ENCODE results near the gene CDC42BPG.
"Not testable (repeated sequence)": the region's sequence is repeated elsewhere in the genome, so short reads cannot be mapped to it uniquely, and the experiment has no call there.

The CDC42BPG gene

DNA sequence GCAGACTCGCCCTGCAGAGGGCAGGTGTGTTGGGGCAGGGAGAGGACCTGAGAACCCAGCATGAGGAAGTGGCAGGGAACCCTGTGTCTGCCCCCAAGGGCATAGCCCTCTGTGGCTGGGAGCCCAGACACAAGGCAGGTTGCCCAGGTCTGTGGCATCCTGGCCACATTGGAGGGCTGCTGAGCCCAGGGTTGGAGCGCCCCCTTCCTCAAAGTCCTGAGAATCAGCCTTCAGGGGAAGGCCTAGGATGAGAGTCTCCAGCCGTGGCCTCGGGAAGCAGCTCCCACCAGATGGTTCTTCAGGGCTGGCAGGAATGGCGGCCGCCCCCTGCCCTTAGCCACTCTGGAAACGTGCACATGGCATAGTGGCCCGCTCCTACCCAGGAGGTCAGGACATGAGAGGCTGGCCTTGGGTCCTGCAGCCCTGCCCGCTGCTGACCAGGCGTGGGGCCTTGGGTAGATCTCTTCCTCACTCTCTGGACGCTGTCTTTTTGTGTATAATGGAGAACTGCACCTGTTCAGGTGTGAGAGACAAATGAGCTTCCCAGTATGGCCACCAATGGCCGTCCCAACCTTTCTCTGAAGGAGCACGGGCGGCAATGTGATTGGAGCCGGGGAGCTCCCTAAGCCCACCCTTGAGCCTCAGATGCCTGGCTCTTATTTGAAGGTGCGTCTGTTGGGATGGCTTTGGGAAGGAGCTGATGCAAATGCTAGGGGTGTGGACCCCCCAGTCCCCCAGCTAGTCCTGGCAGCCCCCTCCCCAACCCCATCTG, 4.6 kb upstream of the CDC42BPG start:
- H3K36me3 Mint-ChIP-seq: no peaks in the 10 kb centered on the region
- no peaks in the 10 kb centered on the region for H3K9me3 Mint-ChIP-seq
- H3K27me3 Mint-ChIP-seq: no peaks in the 10 kb centered on the region
- peak overlapping the region; percentile 5 for H3K27ac Mint-ChIP-seq
- H3K4me3 Mint-ChIP-seq: no peak overlapping the region
- peaks cover 69% of the 10 kb centered on the region for H3K4me1 Mint-ChIP-seq

- H3K27me3 Mint-ChIP-seq: no peaks in the 10 kb centered on the region
- H3K4me3 Mint-ChIP-seq: no peak overlapping the region
- no peaks in the 10 kb centered on the region for H3K9me3 Mint-ChIP-seq
- H3K27ac Mint-ChIP-seq: peak overlapping the region; percentile 82
- H3K36me3 Mint-ChIP-seq: no peaks in the 10 kb centered on the region
- H3K4me1 Mint-ChIP-seq: peaks cover 68% of the 10 kb centered on the region
These were observed 3.9 kb upstream of the CDC42BPG start for GRCh38 chr11:64848214-64848825.

DNA sequence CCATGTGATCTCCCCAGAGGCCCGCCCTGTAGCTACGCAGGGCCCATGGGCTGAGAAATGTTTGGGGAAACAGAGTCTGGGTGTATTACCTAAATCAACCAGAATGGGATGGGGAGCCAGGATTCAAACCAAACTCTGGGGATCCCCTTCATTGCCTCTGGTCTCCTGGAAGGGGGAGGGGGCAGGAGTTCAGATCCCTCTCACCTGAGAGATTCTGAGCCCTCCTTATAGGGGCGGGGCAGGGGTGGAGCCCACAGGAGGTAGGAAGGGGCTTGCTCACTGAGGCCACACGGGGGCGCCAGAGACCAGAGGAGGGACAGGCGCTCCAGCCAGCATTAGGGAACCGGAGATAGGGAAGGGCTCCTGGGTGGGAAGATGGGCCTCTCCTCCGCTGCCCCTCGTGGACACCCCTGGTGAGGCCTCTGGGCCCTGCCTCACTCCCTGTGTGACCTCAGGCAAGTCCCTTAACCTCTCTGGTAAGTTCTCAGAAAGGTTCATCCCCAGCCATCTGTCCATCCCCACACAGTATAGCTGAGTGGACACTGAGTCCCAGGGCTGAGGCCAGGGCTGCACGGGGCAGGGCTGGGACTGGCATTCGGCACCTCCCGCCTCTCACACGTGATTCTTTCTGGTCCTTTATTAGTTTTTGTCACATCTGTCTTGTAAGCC, 2.7 kb upstream of the CDC42BPG start:
- Mint-ChIP-seq H3K27me3 (no peaks in the 10 kb centered on the region), H3K27ac (peak overlapping the region; percentile 59), H3K9me3 (no peaks in the 10 kb centered on the region), H3K4me3 (no peak overlapping the region), H3K36me3 (no peaks in the 10 kb centered on the region), H3K4me1 (peaks cover 61% of the 10 kb centered on the region)

DNA sequence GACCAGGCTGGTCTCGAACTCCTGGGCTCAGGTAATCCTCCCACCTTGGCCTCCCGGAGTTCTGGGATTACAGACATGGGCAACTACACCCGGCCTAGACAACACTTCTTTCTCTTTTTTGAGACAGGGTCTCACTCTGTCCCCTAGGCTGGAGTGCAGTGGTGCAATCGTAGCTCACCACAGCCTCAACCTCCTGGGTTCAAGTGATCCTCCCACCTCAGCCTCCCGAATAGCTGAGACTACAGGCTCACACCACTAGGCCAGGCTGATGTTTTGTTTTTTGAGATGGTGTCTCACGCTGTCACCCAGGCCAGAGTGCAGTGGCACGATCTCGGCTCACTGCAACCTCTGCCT, 1.3 kb upstream of the CDC42BPG start:
- not testable (repeated sequence) for H3K9me3 Mint-ChIP-seq, H3K27ac Mint-ChIP-seq, H3K36me3 Mint-ChIP-seq, H3K27me3 Mint-ChIP-seq
- peaks cover 48% of the 10 kb centered on the region for H3K4me1 Mint-ChIP-seq
- H3K4me3 Mint-ChIP-seq: peak overlapping the region; percentile 33

DNA sequence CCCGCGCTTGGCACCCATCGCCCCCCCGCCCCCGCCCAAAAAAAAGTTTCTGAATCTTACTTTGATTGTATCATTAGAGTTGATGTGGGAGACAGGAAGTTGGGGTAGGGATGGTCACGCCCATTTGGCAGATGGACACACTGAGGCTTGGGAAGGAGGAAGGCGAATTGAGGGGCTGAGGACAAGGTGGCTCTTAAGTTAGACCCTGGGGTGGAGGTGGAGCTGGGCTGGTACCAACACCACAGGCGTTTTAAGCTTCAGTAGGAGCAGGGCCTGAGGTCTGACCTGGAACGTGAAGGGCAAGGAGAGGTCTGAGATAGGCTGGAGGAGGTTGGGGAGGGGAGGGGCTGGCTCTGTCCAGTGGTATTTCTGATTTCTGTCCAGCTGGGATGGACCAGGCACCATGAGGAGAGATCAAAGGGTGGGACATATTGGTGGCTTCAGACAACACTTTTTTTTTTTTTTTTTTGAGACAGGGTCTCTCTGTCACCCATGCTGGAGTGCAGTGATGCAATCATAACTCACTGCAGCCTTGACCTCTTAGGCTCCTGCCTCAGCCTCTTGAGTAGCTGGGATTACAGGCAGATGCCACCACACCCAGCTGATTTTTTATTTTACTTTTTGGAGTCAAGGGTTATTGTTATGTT, 799 bp upstream of the CDC42BPG start:
- Mint-ChIP-seq H3K27ac (peak overlapping the region; percentile 85), H3K27me3 (no peaks in the 10 kb centered on the region), H3K9me3 (no peaks in the 10 kb centered on the region), H3K4me1 (peaks cover 46% of the 10 kb centered on the region), H3K4me3 (peak overlapping the region; percentile 59), H3K36me3 (no peaks in the 10 kb centered on the region)

GRCh38 chr11:64843686-64844329, 645 bp downstream of the CDC42BPG start:
- H3K4me1 Mint-ChIP-seq: peaks cover 34% of the 10 kb centered on the region
- H3K9me3 Mint-ChIP-seq: no peaks in the 10 kb centered on the region
- peaks cover 3% of the 10 kb centered on the region for H3K36me3 Mint-ChIP-seq
- no peaks in the 10 kb centered on the region for H3K27me3 Mint-ChIP-seq
- peak overlapping the region; percentile 91 for H3K27ac Mint-ChIP-seq
- peak overlapping the region; percentile 77 for H3K4me3 Mint-ChIP-seq

- Mint-ChIP-seq H3K27me3 (no peaks in the 10 kb centered on the region), H3K27ac (no peak overlapping the region), H3K4me3 (peak overlapping the region; percentile 77)
These were observed 1.4 kb downstream of the CDC42BPG start for GRCh38 chr11:64842851-64843685.

DNA sequence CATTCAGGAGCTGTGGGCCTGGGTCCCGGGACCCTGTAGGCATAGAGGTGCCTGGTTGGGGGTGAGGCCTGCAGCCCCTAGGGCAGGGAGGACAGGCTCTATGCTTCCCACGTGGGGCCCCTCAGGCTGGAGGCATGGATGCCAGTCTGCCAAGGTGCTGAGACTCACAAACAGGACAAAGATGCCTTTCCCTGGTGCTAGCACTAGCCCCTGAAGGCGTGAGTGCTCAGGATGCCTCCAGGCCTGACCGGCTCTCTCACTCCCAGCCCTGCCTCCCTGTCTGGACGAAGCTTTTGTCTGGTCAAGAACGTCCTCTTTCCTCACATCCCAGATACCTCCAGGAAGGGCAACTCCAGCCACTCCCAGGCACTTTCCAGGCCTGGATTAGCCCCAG, 2.1 kb downstream of the CDC42BPG start:
- H3K4me3 Mint-ChIP-seq: no peak overlapping the region
- H3K27ac Mint-ChIP-seq: no peak overlapping the region
- H3K4me1 Mint-ChIP-seq: peaks cover 23% of the 10 kb centered on the region
- H3K9me3 Mint-ChIP-seq: no peaks in the 10 kb centered on the region
- peaks cover 3% of the 10 kb centered on the region for H3K36me3 Mint-ChIP-seq
- no peaks in the 10 kb centered on the region for H3K27me3 Mint-ChIP-seq

More at GRCh38 chr11:64842851-64843685, 1.4 kb downstream of the CDC42BPG start:
- Mint-ChIP-seq H3K9me3 (no peaks in the 10 kb centered on the region), H3K4me1 (peaks cover 27% of the 10 kb centered on the region), H3K36me3 (peaks cover 3% of the 10 kb centered on the region)

DNA sequence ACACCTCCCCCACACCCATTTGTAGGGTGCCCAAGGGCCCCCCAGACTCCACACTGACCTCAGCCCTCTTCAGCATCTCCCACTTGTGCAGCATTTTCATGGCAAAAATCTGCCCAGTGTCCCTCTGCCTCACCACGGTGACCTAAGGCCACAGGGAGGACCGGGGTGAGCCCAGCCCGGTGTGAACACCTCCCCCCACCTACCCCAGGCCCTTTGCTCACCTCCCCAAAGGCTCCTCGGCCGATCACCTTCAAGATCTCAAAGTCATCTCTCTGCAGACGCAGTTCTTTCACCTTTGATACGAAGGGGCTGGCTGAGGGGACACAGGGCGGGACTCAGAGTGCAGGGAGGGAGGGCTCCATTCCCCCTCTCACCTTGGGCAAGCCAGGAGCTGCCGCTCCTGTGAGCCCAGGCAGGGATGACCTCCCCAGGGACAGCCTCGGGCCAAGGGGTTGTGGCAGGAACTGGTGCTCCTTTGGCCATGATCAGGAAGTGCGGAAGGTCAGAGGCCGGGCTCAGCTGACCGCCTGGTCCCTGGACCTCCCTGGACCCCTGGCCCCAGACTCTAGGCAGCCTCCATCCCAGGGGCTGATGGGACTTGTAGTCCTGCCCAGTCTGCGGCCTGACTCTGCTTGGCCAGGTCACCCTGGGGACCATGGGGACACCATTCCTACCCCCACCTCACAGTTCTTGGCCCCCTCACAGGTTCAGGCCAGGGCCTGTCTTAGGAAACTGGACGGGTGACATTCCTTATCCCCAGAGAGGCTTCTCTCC, 2.7 kb downstream of the CDC42BPG start:
- Mint-ChIP-seq H3K4me3 (no peak overlapping the region), H3K27me3 (no peaks in the 10 kb centered on the region), H3K4me1 (peaks cover 17% of the 10 kb centered on the region), H3K36me3 (peaks cover 3% of the 10 kb centered on the region), H3K27ac (no peak overlapping the region), H3K9me3 (no peaks in the 10 kb centered on the region)

DNA sequence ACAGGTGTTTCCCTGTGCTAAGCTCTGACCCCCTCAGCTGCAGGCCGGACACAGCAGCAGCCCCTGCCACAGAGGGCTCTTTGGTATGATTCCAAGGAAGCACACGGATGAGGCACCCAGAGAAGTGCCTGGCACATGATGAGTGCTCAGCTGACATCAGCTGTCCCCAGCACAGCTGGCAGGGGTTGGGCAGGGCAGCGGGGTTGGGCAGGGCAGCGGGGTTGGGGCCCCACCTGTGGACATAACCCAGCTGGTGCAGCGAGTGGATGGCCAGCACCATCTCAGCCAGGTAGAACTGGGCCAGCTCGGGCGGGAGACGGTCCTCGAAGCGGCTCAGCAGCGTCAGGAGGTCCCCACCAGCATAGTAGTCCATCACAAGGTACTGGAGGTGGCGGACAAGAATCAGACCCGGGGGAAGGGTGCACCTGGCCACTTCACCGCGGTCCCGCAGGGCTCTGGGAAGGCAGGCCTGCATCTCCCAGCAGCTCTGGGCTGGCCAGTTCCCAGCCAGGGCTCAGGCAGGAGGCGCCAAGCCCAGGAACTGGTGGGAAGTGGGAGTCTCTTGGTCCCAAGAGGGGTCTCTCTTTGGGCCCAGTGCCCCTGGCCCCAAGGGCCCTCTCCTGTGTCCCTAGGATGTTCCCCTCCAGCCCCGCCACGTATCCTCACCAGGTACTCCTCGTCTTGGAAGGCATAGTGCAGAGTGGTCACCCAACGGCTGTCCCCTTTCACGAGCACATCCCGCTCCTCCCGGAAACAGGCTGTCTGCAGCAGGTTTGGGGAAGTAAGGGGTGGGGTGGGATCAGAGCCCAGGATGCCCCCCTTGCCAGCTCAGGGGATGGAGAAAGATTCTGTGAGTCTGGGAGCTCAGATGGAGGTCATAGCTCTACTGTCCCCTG, 4.3 kb downstream of the CDC42BPG start:
- H3K27ac Mint-ChIP-seq: no peak overlapping the region
- H3K9me3 Mint-ChIP-seq: no peaks in the 10 kb centered on the region
- no peaks in the 10 kb centered on the region for H3K27me3 Mint-ChIP-seq
- H3K36me3 Mint-ChIP-seq: peaks cover 3% of the 10 kb centered on the region
- H3K4me1 Mint-ChIP-seq: peaks cover 14% of the 10 kb centered on the region
- no peak overlapping the region for H3K4me3 Mint-ChIP-seq

DNA sequence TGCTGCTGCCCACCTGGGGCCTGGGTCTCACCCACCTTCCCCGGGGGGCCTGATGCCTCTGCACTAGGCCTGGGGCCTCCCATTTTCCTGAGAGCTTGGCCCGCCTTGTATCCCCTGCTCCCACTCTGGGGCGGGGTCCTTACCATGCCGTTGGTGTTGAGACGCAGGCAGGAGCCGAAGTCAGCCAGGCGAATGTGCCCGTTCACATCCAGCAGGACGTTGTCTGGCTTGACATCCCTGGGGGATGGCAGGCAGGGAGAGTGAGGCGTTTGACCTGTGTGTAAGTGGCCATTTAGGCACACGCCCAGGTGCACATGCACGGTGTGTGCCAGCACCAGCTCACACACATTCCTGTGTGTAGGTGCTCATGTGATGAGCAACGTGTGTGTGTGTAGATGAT, 5.1 kb downstream of the CDC42BPG start:
- H3K4me1 Mint-ChIP-seq: peaks cover 11% of the 10 kb centered on the region
- H3K9me3 Mint-ChIP-seq: no peaks in the 10 kb centered on the region
- H3K36me3 Mint-ChIP-seq: peaks cover 3% of the 10 kb centered on the region
- no peaks in the 10 kb centered on the region for H3K27me3 Mint-ChIP-seq
- no peak overlapping the region for H3K27ac Mint-ChIP-seq
- H3K4me3 Mint-ChIP-seq: no peak overlapping the region

GRCh38 chr11:64838600-64839334, 5.7 kb downstream of the CDC42BPG start:
- H3K36me3 Mint-ChIP-seq: peaks cover 3% of the 10 kb centered on the region
- no peak overlapping the region for H3K4me3 Mint-ChIP-seq
- no peak overlapping the region for H3K27ac Mint-ChIP-seq
- H3K9me3 Mint-ChIP-seq: no peaks in the 10 kb centered on the region
- H3K4me1 Mint-ChIP-seq: peaks cover 7% of the 10 kb centered on the region
- H3K27me3 Mint-ChIP-seq: no peaks in the 10 kb centered on the region

GRCh38 chr11:64837887-64838351, 6.5 kb downstream of the CDC42BPG start:
- Mint-ChIP-seq H3K27me3 (no peaks in the 10 kb centered on the region), H3K4me1 (peaks cover under 1% of the 10 kb centered on the region), H3K36me3 (peaks cover 3% of the 10 kb centered on the region), H3K4me3 (no peak overlapping the region), H3K9me3 (no peaks in the 10 kb centered on the region), H3K27ac (no peak overlapping the region)
